GM18508 (cell line): Measurements from ENCODE around the gene INPP1.
"Not testable (repeated sequence)": the region's sequence is repeated elsewhere in the genome, so short reads cannot be mapped to it uniquely, and the experiment has no call there.

Experiments
- ATAC-seq: cut with Tn5 transposase; IDR thresholded peaks from one replicate; pipeline ENCODE4 v1.9.1; 2021; ENCODE audit warnings: moderate number of reproducible peaks; ENCODE audit not compliant: insufficient read depth, unreplicated experiment

The INPP1 gene

GRCh38 chr2:190328573-190329147, 14.7 kb upstream of the INPP1 start:
- no peak for ATAC-seq

GRCh38 chr2:190333395-190333794, 10.0 kb upstream of the INPP1 start:
- no peak for ATAC-seq

- ATAC-seq = no peak
These were observed 9.5 kb upstream of the INPP1 start for GRCh38 chr2:190333928-190334327.

GRCh38 chr2:190334479-190335224, 8.7 kb upstream of the INPP1 start:
- ATAC-seq = no peak

- no peak for ATAC-seq
These were observed 8.2 kb upstream of the INPP1 start for GRCh38 chr2:190335225-190335559.

- ATAC-seq = not testable (repeated sequence)
These were observed 7.8 kb upstream of the INPP1 start for GRCh38 chr2:190335584-190335983.

GRCh38 chr2:190336420-190336819, 7.0 kb upstream of the INPP1 start:
- ATAC-seq = no peak

- ATAC-seq = no peak
These were observed 4.9 kb upstream of the INPP1 start for GRCh38 chr2:190338453-190338852.

- ATAC-seq = no peak
These were observed 4.0 kb upstream of the INPP1 start for GRCh38 chr2:190339394-190339793.

- no peak for ATAC-seq
These were observed 3.0 kb upstream of the INPP1 start for GRCh38 chr2:190340369-190340768.

GRCh38 chr2:190342611-190343010, 778 bp upstream of the INPP1 start:
- no peak for ATAC-seq

GRCh38 chr2:190343089-190343535, 277 bp upstream of the INPP1 start:
- ATAC-seq = no peak

GRCh38 chr2:190344276-190344827, 963 bp downstream of the INPP1 start:
- ATAC-seq = peak; percentile 52

- ATAC-seq = no peak
These were observed 7.0 kb downstream of the INPP1 start for GRCh38 chr2:190350371-190350770.

GRCh38 chr2:190351955-190352354, 8.6 kb downstream of the INPP1 start:
- no peak for ATAC-seq

GRCh38 chr2:190352668-190353536, 9.5 kb downstream of the INPP1 start:
- no peak for ATAC-seq

GRCh38 chr2:190353537-190353899, 10.1 kb downstream of the INPP1 start:
- no peak for ATAC-seq

GRCh38 chr2:190354003-190354690, 10.8 kb downstream of the INPP1 start:
- no peak for ATAC-seq

GRCh38 chr2:190355968-190356644, 12.7 kb downstream of the INPP1 start:
- ATAC-seq = no peak

- ATAC-seq = no peak
These were observed 14.2 kb downstream of the INPP1 start for GRCh38 chr2:190357600-190357999.
